Panc1 (cell line): ENCODE measurements around the gene LCN6. TPM values are rescaled to one million over a fixed set of nuclear protein-coding genes. Genes with fewer than 3 reads are reported as not detected.

Source experiments
- ATAC-seq: fragments of 200-7000 bp; cut with Tn5 transposase; 2 replicates; pipeline ENCODE4 v1.9.1; 2020; ENCODE audit warnings: mild to moderate bottlenecking, moderate library complexity
- BruUV-seq: library from RNA; stranded (reverse); fragments of 400-500 nt; replicated peaks from 2 replicates; lab custom pipeline; 2021; lab: Mats Ljungman, UMichigan
- CTCF ChIA-PET: fragments of 300-600 bp; sonication (Branson Sonifier 250); formaldehyde crosslinking; loops from one replicate; lab custom pipeline; 2022; ENCODE audit warnings: antibody characterized with exemption; lab: Charles Lee
- POLR2A ChIA-PET: fragments of 300-600 bp; sonication (Branson Sonifier 250); formaldehyde crosslinking; loops from one replicate; lab custom pipeline; 2022; ENCODE audit warnings: antibody characterized with exemption; lab: Charles Lee
- DNase-seq: peaks from one replicate; pipeline ENCODE4 v3.0.0-alpha.2; 2010; ENCODE audit warnings: low read depth, low spot score
- H3K27ac ChIP-seq: 2 replicates; pipeline ENCODE4 v1.5.1; 2011; ENCODE audit warnings: mild to moderate bottlenecking, low read length, inconsistent platforms
- H3K27me3 ChIP-seq: fragments of 200-500 bp; sonication (Bioruptor generic); 2 replicates; pipeline ENCODE4 v1.6.0; 2014; ENCODE audit warnings: low read length, inconsistent platforms; ENCODE audit not compliant: control insufficient read depth, insufficient read depth
- H3K36me3 ChIP-seq: fragments of 200-500 bp; sonication (Bioruptor generic); 2 replicates; pipeline ENCODE4 v1.5.1; 2014; ENCODE audit warnings: inconsistent platforms, mild to moderate bottlenecking, low read length, moderate library complexity; ENCODE audit not compliant: control insufficient read depth, insufficient read depth
- H3K4me1 ChIP-seq: 2 replicates; pipeline ENCODE4 v1.5.1; 2011; ENCODE audit warnings: inconsistent platforms, mild to moderate bottlenecking, low read length, moderate library complexity; ENCODE audit not compliant: control insufficient read depth, insufficient read depth
- H3K4me3 ChIP-seq, 2 experiments: 2 replicates each; pipeline ENCODE4 v1.5.1; 2011 to 2012; ENCODE audit warnings: low read depth in 2 of 2, low read length in 2 of 2, mild to moderate bottlenecking in 2 of 2, inconsistent platforms in 1 of 2, moderate library complexity in 1 of 2
- H3K9me3 ChIP-seq: fragments of 200-500 bp; sonication (Bioruptor generic); 2 replicates; pipeline ENCODE4 v1.5.1; 2014; ENCODE audit warnings: low read depth, mild to moderate bottlenecking, inconsistent platforms, low read length, moderate library complexity; ENCODE audit not compliant: control insufficient read depth, insufficient read depth
- CTCF ChIP-seq: fragments of 450-650 bp; IDR thresholded peaks from 2 replicates; pipeline ENCODE4 v1.5.1; 2017; ENCODE audit warnings: mild to moderate bottlenecking
- POLR2AphosphoS5 ChIP-seq: IDR thresholded peaks from 2 replicates; pipeline ENCODE4 v1.6.1; 2012; ENCODE audit warnings: mild to moderate bottlenecking, low read depth, low read length, moderate library complexity
- REST ChIP-seq, 2 experiments: IDR thresholded peaks; 2 replicates each; pipeline ENCODE4 v1.6.1; 2011 to 2012; ENCODE audit warnings: low read depth in 2 of 2, control low read depth in 1 of 2, low read length in 1 of 2, mild to moderate bottlenecking in 1 of 2, moderate library complexity in 1 of 2; ENCODE audit not compliant: insufficient read depth in 1 of 2
- SIN3A ChIP-seq: IDR thresholded peaks from 2 replicates; pipeline ENCODE4 v1.6.1; 2012; ENCODE audit warnings: low read depth, mild to moderate bottlenecking, low read length, moderate library complexity, borderline replicate concordance; ENCODE audit not compliant: insufficient read depth
- TCF7L2 ChIP-seq: IDR thresholded peaks from 2 replicates; pipeline ENCODE4 v1.6.1; 2011; ENCODE audit warnings: mild to moderate bottlenecking, low read depth, low read length, inconsistent platforms
- in situ Hi-C: cut with HindIII; loops from 2 replicates; pipeline ENCODE4 v1.10.0; 2016; ENCODE audit warnings: low sequenced_read_pairs, low pct_unique_long_range_greater_than_20kb
- intact Hi-C: fragments of 100-400 bp; cut with micrococcal nuclease; formaldehyde crosslinking; loops from one replicate; pipeline ENCODE4 v1.10.0; 2022; ENCODE audit not compliant: unreplicated experiment
- total RNA-seq: library from RNA; stranded (reverse); gene quantifications from one replicate; pipeline ENCODE4 v1.2.1, GENCODE V29; 2021; ENCODE audit not compliant: unreplicated experiment

Gene LCN6
- total RNA-seq, 1 experiment from 2014 or later: not detected

- Histone ChIP-seq H3K9me3 (no peaks in the 10 kb centered on the region; the same call in 1 of the 2 replicates), H3K27ac (no peak overlapping the region), H3K4me3 (no peak overlapping the region), H3K36me3 (no peaks in the 10 kb centered on the region), H3K4me1 (no peaks in the 10 kb centered on the region), H3K27me3 (no peaks in the 10 kb centered on the region)
- in situ Hi-C loops (no loop called here), intact Hi-C loops (no loop called here)
- DNase-seq: no peak
- no TSS peak for BruUV-seq
- ATAC-seq: no peak
- POLR2A ChIA-PET: no interaction called here
- CTCF ChIA-PET: no interaction called here
- TF ChIP-seq TCF7L2 (no peak), REST (IDR thresholded peaks at IDR 0.05; ENCODE audit: insufficient read depth in 1 of 2, low read depth in 2 of 2, low read length in 1 of 2) (no peak), SIN3A (no peak), POLR2AphosphoS5 (no peak), CTCF (no peak)
Observed at GRCh38 chr9:136775191-136775590, 26.9 kb upstream of the LCN6 start.

- CTCF ChIA-PET: no interaction called here
Observed at GRCh38 chr9:136774416-136775045, 26.2 kb upstream of the LCN6 start.

More at GRCh38 chr9:136774416-136775045, 26.2 kb upstream of the LCN6 start:
- no peaks in the 10 kb centered on the region for H3K27me3 ChIP-seq
- POLR2A ChIA-PET: no interaction called here
- no peaks in the 10 kb centered on the region for H3K36me3 ChIP-seq
- no peak overlapping the region for H3K27ac ChIP-seq
- H3K9me3 ChIP-seq: no peaks in the 10 kb centered on the region; the same call in 1 of the 2 replicates
- no peak for TF ChIP-seq POLR2AphosphoS5
- no peak for TF ChIP-seq REST (IDR thresholded peaks at IDR 0.05; ENCODE audit: insufficient read depth in 1 of 2, low read depth in 2 of 2, low read length in 1 of 2)
- no peak for TF ChIP-seq CTCF
- no peak for TF ChIP-seq SIN3A
- TF ChIP-seq TCF7L2: no peak
- in situ Hi-C loops: no loop called here
- DNase-seq (no peak), ATAC-seq (no peak)
- intact Hi-C loops: no loop called here
- BruUV-seq: no TSS peak
- H3K4me1 ChIP-seq: no peaks in the 10 kb centered on the region
- no peak overlapping the region for H3K4me3 ChIP-seq
